K562 treated with DMSO at 1 percent for 24 hours (cell line): ENCODE data around the gene DNAJB6. TPM values are rescaled to one million over a fixed set of nuclear protein-coding genes. Genes with fewer than 3 reads are reported as not detected.

Experiments used
- total RNA-seq: library from RNA; unstranded; fragments of 300-600 nt; gene quantifications from 2 replicates; pipeline ENCODE4 v1.2.3, GENCODE V29; 2022; ENCODE audit warnings: low read depth; ENCODE audit not compliant: insufficient read depth

Gene DNAJB6
- 129 and 142 TPM in 2 replicates for total RNA-seq

GRCh38 chr7:157336383-157337315, at the start of gene DNAJB6:
DNAJB6 (plus strand) TSS chr7:157337004; CDS start chr7:157358573, 21,569 bp downstream.

Other genes starting within 250 kb of the DNAJB6 start
- 35.2 and 39.4 TPM in 2 replicates for gene UBE3C, start 198.1 kb upstream of the DNAJB6 start, total RNA-seq